GM19452 (cell line): ENCODE data around the gene GHRHR.
A peak's percentile ranks its signal among the peaks of the same experiment; 100 is the strongest.

Experiments
- ATAC-seq: cut with Tn5 transposase; IDR thresholded peaks from one replicate; pipeline ENCODE4 v1.9.1; 2021; ENCODE audit not compliant: unreplicated experiment

GHRHR gene

GRCh38 chr7:30968294-30968693, 4.5 kb downstream of the GHRHR start:
- no peak for ATAC-seq

- ATAC-seq, result no peak
These were observed 5.2 kb downstream of the GHRHR start for GRCh38 chr7:30968747-30969603.

- no peak for ATAC-seq
These were observed 5.8 kb downstream of the GHRHR start for GRCh38 chr7:30969604-30969970.

- no peak for ATAC-seq
These were observed 6.3 kb downstream of the GHRHR start for GRCh38 chr7:30970074-30970473.

- no peak for ATAC-seq
These were observed 6.9 kb downstream of the GHRHR start for GRCh38 chr7:30970594-30971094.

GRCh38 chr7:30971440-30971839, 7.7 kb downstream of the GHRHR start:
- no peak for ATAC-seq

GRCh38 chr7:30971840-30972563, 8.2 kb downstream of the GHRHR start:
- no peak for ATAC-seq

- ATAC-seq, result no peak
These were observed 9.5 kb downstream of the GHRHR start for GRCh38 chr7:30973292-30973691.

- no peak for ATAC-seq
These were observed 10.2 kb downstream of the GHRHR start for GRCh38 chr7:30973791-30974604.

GRCh38 chr7:30974605-30975255, 11.0 kb downstream of the GHRHR start:
- peak; percentile 88 for ATAC-seq

GRCh38 chr7:30975256-30975899, 11.6 kb downstream of the GHRHR start:
- peak; percentile 4 for ATAC-seq

GRCh38 chr7:30976381-30976780, 12.6 kb downstream of the GHRHR start:
- ATAC-seq, result no peak

GRCh38 chr7:30977222-30977621, 13.5 kb downstream of the GHRHR start:
- no peak for ATAC-seq

- no peak for ATAC-seq
These were observed 14.3 kb downstream of the GHRHR start for GRCh38 chr7:30977896-30978564.

- ATAC-seq, result no peak
These were observed 15.3 kb downstream of the GHRHR start for GRCh38 chr7:30979027-30979426.

GRCh38 chr7:30980194-30980593, 16.4 kb downstream of the GHRHR start:
- no peak for ATAC-seq

GRCh38 chr7:30980751-30981150, 17.0 kb downstream of the GHRHR start:
- ATAC-seq, result no peak

- ATAC-seq, result peak; percentile 86
These were observed 19.5 kb downstream of the GHRHR start for GRCh38 chr7:30983042-30983913.

- ATAC-seq, result no peak
These were observed 20.1 kb downstream of the GHRHR start for GRCh38 chr7:30983914-30984247.
